PC-9 (cell line): ENCODE results near the gene AGMO.

Experiments
- CTCF ChIP-seq: fragments of 200-600 bp; sonication (generic); conservative IDR thresholded peaks from 2 replicates; pipeline ENCODE4 v1.6.1; 2017; ENCODE audit warnings: mixed run types, antibody characterized with exemption, mild to moderate bottlenecking, moderate library complexity
- EZH2 ChIP-seq: fragments of 200-600 bp; sonication (generic); IDR thresholded peaks from 2 replicates; pipeline ENCODE4 v1.8.0; 2017; ENCODE audit warnings: antibody characterized with exemption, low read depth

- TF ChIP-seq CTCF (no peak), EZH2 (no peak)
Measured at GRCh38 chr7:15609287-15609686, 47.5 kb upstream of the AGMO start.
